Liver (tissue), 3 donors: ENCODE results near the gene MYLK2.

ENCODE experiments used
- ATF3 ChIP-seq: IDR thresholded peaks from 2 replicates; pipeline ENCODE4 v1.6.1; 2016; ENCODE audit warnings: antibody characterized with exemption
- MAX ChIP-seq: IDR thresholded peaks from 2 replicates; pipeline ENCODE4 v1.6.1; 2016; ENCODE audit warnings: antibody characterized with exemption
- NR2F2 ChIP-seq: IDR thresholded peaks from 2 replicates; pipeline ENCODE4 v1.6.1; 2016; ENCODE audit warnings: antibody characterized with exemption
- RAD21 ChIP-seq, 2 donors: IDR thresholded peaks; 2 replicates each; pipeline ENCODE4 v1.6.1; 2016; ENCODE audit warnings: antibody characterized with exemption in 2 of 2, mild to moderate bottlenecking in 2 of 2
- YY1 ChIP-seq: IDR thresholded peaks from 2 replicates; pipeline ENCODE4 v1.6.1; 2016; ENCODE audit warnings: antibody characterized with exemption, mild to moderate bottlenecking
- TF ChIP-seq, protein P1 (sequence below): fragments of 150-350 bp; IDR thresholded peaks from 2 replicates; pipeline ENCODE4 v1.5.1; 2017; ENCODE audit warnings: improper control_type of control experiment, low read depth, low read length; ENCODE audit not compliant: missing input control
- donor health status: healthy.
- donor health status: healthy.

GRCh38 chr20:31868853-31869672, 49.9 kb downstream of the MYLK2 start:
- TF ChIP-seq, protein P1, sequence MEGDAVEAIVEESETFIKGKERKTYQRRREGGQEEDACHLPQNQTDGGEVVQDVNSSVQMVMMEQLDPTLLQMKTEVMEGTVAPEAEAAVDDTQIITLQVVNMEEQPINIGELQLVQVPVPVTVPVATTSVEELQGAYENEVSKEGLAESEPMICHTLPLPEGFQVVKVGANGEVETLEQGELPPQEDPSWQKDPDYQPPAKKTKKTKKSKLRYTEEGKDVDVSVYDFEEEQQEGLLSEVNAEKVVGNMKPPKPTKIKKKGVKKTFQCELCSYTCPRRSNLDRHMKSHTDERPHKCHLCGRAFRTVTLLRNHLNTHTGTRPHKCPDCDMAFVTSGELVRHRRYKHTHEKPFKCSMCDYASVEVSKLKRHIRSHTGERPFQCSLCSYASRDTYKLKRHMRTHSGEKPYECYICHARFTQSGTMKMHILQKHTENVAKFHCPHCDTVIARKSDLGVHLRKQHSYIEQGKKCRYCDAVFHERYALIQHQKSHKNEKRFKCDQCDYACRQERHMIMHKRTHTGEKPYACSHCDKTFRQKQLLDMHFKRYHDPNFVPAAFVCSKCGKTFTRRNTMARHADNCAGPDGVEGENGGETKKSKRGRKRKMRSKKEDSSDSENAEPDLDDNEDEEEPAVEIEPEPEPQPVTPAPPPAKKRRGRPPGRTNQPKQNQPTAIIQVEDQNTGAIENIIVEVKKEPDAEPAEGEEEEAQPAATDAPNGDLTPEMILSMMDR = no peak
- TF ChIP-seq ATF3 (no peak), RAD21 (IDR thresholded peaks at IDR 0.05) (no peak), YY1 (no peak), MAX (no peak), NR2F2 (no peak)
